K562 (cell line): ENCODE results near the gene MEIOB. TPM values are rescaled to one million over a fixed set of nuclear protein-coding genes. Genes with fewer than 3 reads are reported as not detected.
A peak's percentile ranks its signal among the peaks of the same experiment; 100 is the strongest.

Source experiments
- BACH1 ChIP-seq: fragments of 200-800 bp; sonication (Bioruptor generic); IDR thresholded peaks from 2 replicates; pipeline ENCODE4 v1.6.1; 2016; ENCODE audit warnings: missing genetic modification characterization, missing compliant biosample characterization
- FOXA1 ChIP-seq: fragments of 450-650 bp; IDR thresholded peaks from 2 replicates; pipeline ENCODE4 v1.6.1; 2016; ENCODE audit warnings: mild to moderate bottlenecking, borderline replicate concordance
- HEY1 ChIP-seq: fragments of 250-450 bp; sonication (Bioruptor Pico); IDR thresholded peaks from 2 replicates; pipeline ENCODE4 v1.5.0; 2020; ENCODE audit warnings: mild to moderate bottlenecking, moderate library complexity, borderline replicate concordance
- MTA1 ChIP-seq: fragments of 450-650 bp; IDR thresholded peaks from 2 replicates; pipeline ENCODE4 v1.6.1; 2017; ENCODE audit warnings: borderline replicate concordance
- RB1 ChIP-seq: fragments of 450-650 bp; IDR thresholded peaks from 2 replicates; pipeline ENCODE4 v1.6.1; 2017; ENCODE audit warnings: low read depth, mild to moderate bottlenecking
- RBM22 ChIP-seq: fragments of 200-400 bp; formaldehyde crosslinking; IDR thresholded peaks from 2 replicates; pipeline ENCODE4 v1.6.1; 2018; ENCODE audit warnings: low read length, low read depth; ENCODE audit not compliant: poor library complexity, severe bottlenecking
- RFX7 ChIP-seq: fragments of 250-450 bp; sonication (Bioruptor Pico); IDR thresholded peaks from 2 replicates; pipeline ENCODE4 v1.5.1; 2021; ENCODE audit warnings: mild to moderate bottlenecking
- SPI1 ChIP-seq: IDR thresholded peaks from 2 replicates; pipeline ENCODE4 v1.6.1; 2011; ENCODE audit warnings: low read depth, low read length, control low read depth, borderline replicate concordance
- ZBTB43 ChIP-seq: sonication (generic); formaldehyde crosslinking; IDR thresholded peaks from 2 replicates; pipeline ENCODE4 v1.8.0; 2023; ENCODE audit warnings: mild to moderate bottlenecking, missing genetic modification reagents
- ZFP30 ChIP-seq: fragments of 250-450 bp; sonication (Bioruptor Pico); IDR thresholded peaks from 2 replicates; pipeline ENCODE4 v1.8.0; 2022; ENCODE audit warnings: moderate library complexity, mild to moderate bottlenecking, inconsistent platforms, borderline replicate concordance
- ZFX ChIP-seq: sonication (generic); formaldehyde crosslinking; IDR thresholded peaks from 2 replicates; pipeline ENCODE4 v1.8.0; 2022; ENCODE audit warnings: mild to moderate bottlenecking, missing genetic modification reagents, moderate library complexity
- ZHX1 ChIP-seq: fragments of 150-350 bp; conservative IDR thresholded peaks from 2 replicates; pipeline ENCODE4 v1.6.1; 2014; ENCODE audit warnings: low read length
- ZSCAN29 ChIP-seq: fragments of 450-650 bp; IDR thresholded peaks from 2 replicates; pipeline ENCODE4 v1.6.1; 2017
- polyA plus RNA-seq, 8 experiments: library from polyadenylated mRNA; depleted of rRNA in 4 of 8; stranded (reverse) in 5 of 8; unstranded in 3 of 8; fragments of >200 nt; fragmentation: Nextera tagmentation in 2 of 8; fragmentation: Illumina TruSeq in 1 of 8; extraction: Ambion mirVana in 2 of 8; extraction: Trizol in 1 of 8; gene quantifications; 2 replicates each; pipeline versions ENCODE4 v1.2.1 to v1.2.3, GENCODE V29; 2011 to 2014; ENCODE audit warnings: inconsistent platforms in 1 of 8, missing spikeins in 1 of 8
- total RNA-seq, 7 experiments: library from RNA; depleted of rRNA in 6 of 7; stranded (reverse); fragments of >200 nt in 6 of 7; fragmentation: Illumina TruSeq in 2 of 7; extraction: Trizol in 2 of 7; gene quantifications; 2 replicates each; pipeline versions ENCODE4 v1.2.1 to v1.2.3, GENCODE V29; 2011 to 2021; ENCODE audit warnings: low replicate concordance in 1 of 7
- TF ChIP-seq, protein P1 (sequence below): fragments of 250-450 bp; sonication (Bioruptor Pico); IDR thresholded peaks from 2 replicates; pipeline ENCODE4 v1.5.0; 2020; ENCODE audit warnings: mild to moderate bottlenecking
- TF ChIP-seq, protein P2 (sequence below): fragments of 450-650 bp; formaldehyde crosslinking; IDR thresholded peaks from 2 replicates; pipeline ENCODE4 v1.4.0; 2020; ENCODE audit warnings: mild to moderate bottlenecking, moderate library complexity

MEIOB gene
- total and polyA plus RNA-seq, 9 of the 15 experiments (the other 6 are each of a cell fraction or from before 2014, with no cell fraction given) = 25.4 to 203 (median 97.6) TPM

DNA sequence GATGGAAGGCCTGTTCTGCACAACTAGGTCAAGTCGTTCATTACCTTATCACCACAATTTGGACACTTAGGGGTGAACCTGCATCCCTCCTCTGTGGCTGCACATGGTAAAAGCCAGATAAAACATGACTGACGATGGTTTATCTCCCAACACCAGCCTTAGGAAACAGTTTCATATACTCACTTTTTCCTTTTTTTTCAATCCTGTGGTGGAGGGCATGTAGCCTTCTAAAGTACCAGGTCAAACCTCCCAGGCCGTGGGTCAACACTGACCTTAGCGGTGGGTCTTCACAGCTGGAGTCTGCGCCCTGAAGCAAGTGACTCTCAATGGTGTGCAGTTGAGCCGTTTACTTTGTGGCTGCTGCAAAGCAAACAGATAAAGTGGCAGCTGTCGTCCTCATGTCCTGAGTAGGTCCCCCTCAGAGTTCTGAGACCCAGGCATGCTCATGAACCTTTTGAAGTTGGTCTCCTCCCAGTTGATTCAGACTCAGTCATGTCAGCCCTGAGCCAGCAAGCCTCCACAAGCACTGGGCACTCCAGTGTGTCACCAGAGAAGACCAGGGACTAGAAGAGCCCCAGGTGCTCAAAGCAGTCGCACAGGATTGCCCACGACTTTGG lies 39.0 kb downstream of the MEIOB start (continued):
- TF ChIP-seq, protein P1, sequence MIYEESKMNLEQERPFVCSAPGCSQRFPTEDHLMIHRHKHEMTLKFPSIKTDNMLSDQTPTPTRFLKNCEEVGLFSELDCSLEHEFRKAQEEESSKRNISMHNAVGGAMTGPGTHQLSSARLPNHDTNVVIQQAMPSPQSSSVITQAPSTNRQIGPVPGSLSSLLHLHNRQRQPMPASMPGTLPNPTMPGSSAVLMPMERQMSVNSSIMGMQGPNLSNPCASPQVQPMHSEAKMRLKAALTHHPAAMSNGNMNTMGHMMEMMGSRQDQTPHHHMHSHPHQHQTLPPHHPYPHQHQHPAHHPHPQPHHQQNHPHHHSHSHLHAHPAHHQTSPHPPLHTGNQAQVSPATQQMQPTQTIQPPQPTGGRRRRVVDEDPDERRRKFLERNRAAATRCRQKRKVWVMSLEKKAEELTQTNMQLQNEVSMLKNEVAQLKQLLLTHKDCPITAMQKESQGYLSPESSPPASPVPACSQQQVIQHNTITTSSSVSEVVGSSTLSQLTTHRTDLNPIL (CRISPR knock-in tag) = no peak
- TF ChIP-seq RFX7 = no peak
- peak; percentile 69; the same call in 1 of the 2 replicates for TF ChIP-seq MTA1
- no peak for TF ChIP-seq RB1
- no peak; the same call in 1 of the 2 replicates for TF ChIP-seq ZSCAN29
- no peak for TF ChIP-seq ZBTB43 (CRISPR knock-in tag)
- peak; percentile 54; the same call in 1 of the 2 replicates for TF ChIP-seq ZFX (CRISPR knock-in tag)
- no peak for TF ChIP-seq ZFP30 (CRISPR knock-in tag)
- no peak for TF ChIP-seq ZHX1
- TF ChIP-seq HEY1 (CRISPR knock-in tag) = no peak
- TF ChIP-seq, protein P2, sequence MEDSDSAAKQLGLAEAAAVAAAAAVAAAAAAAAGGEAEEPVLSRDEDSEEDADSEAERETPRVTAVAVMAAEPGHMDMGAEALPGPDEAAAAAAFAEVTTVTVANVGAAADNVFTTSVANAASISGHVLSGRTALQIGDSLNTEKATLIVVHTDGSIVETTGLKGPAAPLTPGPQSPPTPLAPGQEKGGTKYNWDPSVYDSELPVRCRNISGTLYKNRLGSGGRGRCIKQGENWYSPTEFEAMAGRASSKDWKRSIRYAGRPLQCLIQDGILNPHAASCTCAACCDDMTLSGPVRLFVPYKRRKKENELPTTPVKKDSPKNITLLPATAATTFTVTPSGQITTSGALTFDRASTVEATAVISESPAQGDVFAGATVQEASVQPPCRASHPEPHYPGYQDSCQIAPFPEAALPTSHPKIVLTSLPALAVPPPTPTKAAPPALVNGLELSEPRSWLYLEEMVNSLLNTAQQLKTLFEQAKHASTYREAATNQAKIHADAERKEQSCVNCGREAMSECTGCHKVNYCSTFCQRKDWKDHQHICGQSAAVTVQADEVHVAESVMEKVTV (CRISPR knock-in tag) = no peak
- no peak for TF ChIP-seq SPI1
- TF ChIP-seq FOXA1 = no peak
- no peak for TF ChIP-seq RBM22
- no peak for TF ChIP-seq BACH1 (tag)
